Epithelial cell of prostate (primary cell): ENCODE measurements around the gene HDAC4.
"Not testable (repeated sequence)": the region's sequence is repeated elsewhere in the genome, so short reads cannot be mapped to it uniquely, and the experiment has no call there.

ENCODE experiments used
- DNase-seq: peaks from one replicate; pipeline ENCODE4 v3.0.0-alpha.2; 2011; ENCODE audit warnings: low read depth, low spot score
- H3K27ac ChIP-seq: fragments of 450-650 bp; 2 replicates; pipeline ENCODE4 v1.5.1; 2017; ENCODE audit warnings: mild to moderate bottlenecking

Gene HDAC4

DNA sequence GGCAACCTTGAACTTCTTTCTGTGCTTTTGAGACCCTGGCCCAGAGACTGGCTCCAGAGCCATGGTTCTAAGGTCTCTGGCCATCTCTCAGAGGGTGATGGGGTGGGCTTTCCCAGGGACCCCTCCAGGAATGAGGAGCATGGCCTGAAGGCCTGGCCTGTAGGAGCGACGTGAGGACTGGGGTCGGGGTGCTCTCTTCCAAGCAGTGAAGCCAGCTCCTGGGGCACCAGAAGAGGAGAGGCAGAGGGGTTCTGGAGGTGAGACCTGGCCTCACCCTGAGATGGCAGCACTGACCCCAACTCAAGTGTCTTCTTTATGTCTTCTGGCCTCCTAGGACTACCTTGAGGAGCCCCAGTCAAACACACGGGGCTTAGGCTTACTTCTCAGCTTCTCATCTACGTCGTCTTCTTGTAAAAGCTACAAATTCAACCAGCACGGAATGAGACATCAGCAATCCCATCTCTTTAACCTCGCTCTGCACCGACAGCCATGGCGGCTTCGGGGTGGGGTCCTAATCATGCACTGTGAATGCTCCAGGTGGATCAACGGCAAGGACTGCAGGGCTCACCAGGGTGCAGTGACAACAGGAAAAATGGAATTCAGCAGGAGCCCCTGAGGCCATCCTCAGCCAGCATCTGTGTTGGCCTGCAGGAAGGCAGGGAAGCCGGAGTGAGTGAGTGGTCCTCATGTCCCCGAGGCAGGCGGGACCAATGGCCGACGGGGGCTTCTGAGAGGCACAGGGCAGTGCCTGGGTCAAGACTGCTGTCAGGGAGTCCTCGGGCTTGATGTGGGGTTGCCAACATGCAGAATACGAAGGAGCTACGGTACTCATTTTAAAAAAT is 214.1 kb downstream of the HDAC4 start:
- DNase-seq, result no peak
- no peak overlapping the region for H3K27ac ChIP-seq

DNA sequence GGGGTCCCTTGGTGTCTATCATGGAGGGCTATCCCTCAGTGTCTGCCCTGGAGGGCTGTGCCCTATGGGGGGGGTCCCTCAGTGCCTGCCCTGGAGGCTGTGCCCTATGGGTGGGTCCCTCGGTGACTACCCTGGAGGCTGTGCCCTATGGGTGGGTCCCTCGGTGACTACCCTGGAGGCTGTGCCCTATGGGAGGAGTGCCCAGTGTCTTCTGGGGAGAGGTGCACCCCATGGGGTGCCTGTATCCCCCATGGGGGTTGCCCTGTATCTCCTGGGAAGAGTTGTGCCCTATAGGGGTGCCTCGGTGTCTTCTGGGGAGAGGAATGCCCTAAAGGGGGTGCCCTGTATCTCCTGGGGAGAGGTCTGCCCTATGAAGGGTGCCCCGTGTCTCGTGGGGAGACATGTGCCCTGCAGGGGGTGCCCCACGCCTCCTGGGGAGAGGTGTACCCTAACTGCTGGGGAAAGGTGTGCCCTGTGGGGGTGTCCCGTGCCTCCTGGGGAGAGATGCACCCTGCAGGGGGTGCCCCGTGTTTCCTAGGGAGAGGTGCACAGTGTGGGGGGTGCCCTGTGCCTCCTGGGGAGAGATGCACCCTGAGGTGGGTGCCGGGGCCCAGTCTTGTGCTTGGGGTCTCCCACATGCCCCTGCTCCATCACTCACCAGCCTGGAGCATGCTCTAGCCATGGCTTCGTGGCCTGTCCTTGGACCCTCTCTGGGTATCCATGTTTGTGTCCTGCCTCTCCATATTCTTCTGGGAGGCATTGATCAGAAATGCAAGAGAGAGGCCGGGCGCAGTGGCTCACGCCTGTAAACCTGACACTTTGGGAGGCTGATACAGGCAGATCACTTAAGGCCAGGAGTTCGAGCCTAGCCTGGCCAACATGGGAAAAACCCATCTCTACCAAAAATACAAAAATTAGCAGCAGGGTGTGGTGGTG is 215.6 kb downstream of the HDAC4 start:
- DNase-seq, result no peak
- H3K27ac ChIP-seq, result no peak overlapping the region

DNA sequence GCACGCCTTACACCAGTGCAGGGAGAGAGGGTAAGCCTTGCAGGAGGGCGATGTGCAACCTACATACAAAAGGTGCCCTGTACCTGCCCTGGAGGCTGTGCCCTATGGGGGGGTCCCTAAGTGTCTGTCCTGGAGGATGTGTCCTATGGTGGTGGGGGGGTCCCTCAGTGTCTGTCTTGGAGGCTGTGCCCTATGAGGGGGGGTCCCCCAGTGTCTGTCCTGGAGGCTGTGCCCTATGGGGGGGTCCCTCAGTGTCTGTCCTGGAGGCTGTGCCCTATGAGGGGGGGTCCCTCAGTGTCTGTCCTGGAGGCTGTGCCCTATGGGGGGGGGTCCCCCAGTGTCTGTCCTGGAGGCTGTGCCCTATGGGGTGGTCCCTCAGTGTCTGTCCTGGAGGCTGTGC is 216.6 kb downstream of the HDAC4 start:
- no peak for DNase-seq
- H3K27ac ChIP-seq, result no peak overlapping the region

DNA sequence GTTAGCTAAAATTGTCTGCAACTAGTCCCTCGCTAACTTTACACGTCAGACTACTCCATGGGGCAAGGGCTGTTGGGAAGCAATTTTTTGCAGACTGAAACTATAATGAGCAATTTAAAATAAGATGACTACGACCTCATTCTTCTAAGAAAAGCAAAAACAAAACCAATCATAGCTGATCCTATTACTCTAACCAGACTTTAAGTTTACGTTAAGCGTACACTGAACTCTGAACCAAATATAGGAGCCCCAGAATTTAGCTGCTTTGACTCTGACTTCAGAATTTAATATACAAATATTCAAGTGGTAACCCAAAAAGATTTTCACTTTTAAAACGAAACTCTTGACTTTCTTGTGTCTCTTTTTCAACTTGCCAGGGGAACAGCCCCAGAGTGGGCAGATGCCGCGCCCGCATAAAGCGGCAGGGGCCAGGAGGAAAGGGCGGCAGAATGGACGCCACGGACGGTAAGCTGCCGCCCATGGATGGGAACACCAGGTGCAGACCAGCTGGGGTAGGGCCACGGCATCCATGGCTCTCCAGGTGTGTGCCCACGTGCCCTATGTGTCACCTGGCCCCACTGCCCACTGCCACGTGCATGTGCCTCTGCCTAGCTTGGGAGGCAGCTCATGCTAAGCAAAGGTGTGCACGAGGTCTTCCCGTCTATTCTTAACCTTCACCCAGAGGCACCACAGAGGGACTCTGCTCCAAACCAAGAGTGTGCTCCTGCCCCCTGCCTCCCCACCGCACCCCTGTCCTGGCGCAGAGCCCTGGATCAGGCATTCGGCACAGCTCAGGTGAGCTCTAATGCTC is 217.6 kb downstream of the HDAC4 start:
- no peak overlapping the region for H3K27ac ChIP-seq
- DNase-seq, result no peak

DNA sequence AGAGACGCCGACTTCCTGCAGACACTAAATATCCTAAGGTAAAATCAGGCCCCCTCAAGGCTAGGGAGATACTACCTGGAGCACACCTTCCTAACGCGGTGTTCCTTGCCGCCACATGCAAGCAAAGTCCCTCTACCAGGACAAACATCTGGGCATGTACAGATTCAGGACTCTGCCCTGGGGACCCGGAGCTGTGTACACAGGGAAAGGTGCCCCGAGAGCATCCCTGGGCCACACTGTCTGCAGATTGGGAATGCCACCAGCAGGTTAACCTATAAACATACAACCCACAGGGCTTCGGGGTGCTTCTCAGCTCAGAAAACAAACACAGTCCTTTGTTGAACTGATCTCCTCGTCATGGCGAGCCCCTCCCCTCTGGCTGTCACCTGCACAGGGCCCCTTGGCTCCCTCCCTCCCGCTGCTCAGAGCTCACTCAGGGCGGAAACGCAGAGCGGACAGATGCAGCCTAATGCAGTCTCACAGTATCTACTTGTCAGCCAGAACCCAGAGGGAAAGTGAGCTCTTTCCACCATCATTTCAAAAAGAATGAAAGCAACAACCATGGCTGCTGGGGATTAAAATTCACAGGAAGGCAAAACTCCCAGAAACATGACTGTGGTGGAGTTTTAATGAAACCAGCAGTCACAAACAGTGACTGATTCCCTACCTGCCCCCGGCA is 218.8 kb downstream of the HDAC4 start:
- no peak overlapping the region for H3K27ac ChIP-seq
- DNase-seq, result no peak

DNA sequence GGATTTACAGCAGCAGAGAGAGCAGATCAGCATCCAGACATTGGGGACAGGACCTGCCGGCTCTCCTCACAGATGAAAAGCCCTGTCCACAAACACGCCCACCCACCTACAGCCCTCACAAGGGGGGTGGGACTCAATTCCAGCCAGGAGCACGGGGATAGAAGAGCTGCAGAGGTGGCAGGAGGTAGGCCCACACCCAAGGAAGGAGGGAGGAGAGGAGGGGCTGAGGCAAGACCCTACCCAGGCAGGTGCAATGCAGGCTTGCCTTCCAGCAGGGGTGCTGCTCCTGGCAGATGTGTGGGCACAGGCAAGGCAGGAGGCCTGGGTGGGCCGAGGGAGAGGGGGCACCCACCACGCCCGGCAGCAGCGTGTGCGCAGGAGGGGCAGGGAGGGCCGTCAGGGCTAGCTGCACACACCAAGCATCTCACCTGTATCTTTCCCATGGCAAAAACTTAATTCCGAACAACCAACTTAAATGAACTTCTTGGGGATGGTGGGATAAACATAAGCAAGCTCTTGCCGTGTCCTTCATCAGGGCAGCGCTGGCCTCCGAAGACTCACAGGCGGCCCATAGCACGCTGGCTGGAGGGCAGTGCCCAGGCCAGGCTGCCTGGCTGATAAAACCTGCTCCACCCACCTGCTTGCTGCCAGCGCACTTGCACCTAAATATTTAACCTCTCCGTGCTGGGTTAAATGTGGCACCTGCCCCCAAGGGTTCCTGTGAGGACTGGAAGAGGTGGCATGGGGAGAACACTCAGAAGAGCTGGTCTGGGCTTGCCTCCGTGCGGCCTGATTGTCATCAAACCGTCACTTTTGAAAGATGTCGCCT is 219.5 kb downstream of the HDAC4 start:
- no peak overlapping the region for H3K27ac ChIP-seq
- DNase-seq, result no peak

DNA sequence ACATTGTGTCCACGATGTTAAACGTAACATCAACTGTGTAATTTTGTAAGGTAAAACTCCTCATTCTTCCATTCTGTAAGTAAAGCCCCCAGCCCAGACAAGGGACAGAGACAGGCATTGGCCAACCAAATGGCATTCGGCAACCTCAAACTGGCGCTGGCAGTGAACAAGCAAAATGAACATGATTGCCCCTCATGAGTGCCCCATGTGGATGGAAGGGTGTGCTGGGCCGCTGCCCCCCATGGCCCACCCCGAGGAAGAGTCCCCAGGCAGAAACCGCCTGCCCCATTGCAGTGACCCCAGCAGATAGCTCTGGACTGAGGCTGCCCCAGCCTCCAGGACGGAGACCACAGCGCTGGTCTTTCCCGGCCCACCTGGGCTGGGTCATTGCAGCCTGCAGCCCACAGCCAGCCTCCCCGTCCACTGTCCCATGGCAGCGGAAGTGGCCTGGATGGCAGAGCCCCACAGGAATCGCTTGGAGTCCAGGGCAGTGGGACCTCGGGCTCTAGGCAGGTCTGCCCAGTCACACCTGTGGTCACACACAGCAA is 220.2 kb downstream of the HDAC4 start:
- no peak for DNase-seq
- H3K27ac ChIP-seq, result no peak overlapping the region

DNA sequence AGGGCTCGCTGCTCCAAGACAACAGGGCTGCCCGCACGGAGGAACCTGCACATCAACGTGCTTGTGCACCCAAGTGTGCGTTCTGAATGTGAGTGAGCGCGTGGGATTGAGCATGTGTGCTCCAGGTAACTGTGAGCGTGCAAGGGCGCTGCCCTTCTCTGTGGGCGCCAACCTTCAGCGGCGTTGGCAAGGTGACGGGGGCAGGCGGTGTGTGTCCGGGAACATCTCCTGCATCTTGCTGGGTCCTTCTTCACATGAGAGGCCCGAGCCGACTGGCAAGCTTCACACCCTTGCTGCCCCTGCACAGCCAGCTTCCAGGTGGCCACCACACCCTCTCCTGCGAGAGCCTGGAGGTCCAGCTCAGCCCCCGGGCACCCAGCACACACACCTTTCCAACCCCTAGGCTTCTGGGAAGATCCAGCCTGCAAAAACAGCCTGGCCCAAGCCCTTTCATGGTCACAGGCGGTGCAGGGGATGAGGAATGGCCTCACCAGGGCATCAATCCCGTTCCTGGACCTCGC is 220.9 kb downstream of the HDAC4 start:
- H3K27ac ChIP-seq, result no peak overlapping the region

DNA sequence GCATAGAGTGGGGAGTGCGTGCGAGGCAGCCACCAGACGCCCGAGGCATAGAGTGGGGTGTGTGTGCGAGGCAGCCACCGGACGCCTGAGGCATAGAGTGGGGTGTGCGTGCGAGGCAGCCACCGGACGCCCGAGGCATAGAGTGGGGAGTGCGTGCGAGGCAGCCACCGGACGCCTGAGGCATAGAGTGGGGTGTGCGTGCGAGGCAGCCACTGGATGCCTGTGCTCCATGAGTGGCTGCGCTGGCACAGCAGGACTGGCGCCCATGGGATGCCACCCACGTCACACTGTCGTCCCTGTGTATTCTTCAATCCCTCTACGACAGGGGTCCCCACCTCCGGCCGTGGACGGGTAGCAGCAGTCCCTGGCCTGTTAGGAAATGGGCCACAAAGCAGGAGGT is 221.9 kb downstream of the HDAC4 start:
- no peak for DNase-seq
- H3K27ac ChIP-seq, result no peak overlapping the region

More for the DNA sequence above, 220.9 kb downstream of the HDAC4 start:
- DNase-seq, result no peak

DNA sequence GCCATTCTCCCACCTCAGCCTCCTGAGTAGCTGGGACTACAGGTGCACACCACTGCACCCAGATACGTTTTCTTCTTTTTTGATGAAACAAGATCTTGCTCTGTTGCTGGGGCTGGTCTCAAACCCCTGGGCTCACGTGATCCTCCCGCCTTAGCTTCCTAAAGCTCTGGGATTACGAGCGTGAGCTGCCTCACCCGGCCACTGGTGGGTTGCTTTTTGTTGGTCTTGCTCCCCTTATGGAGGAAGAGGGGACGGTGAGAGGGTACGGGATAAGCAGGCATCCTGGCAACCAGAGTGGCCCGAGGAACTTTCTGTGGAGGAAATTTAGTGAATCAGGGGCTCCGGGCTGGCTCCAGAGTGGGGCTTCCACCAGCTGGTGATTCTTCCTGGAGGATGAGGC is 222.3 kb downstream of the HDAC4 start:
- H3K27ac ChIP-seq, result no peak overlapping the region
- no peak for DNase-seq

DNA sequence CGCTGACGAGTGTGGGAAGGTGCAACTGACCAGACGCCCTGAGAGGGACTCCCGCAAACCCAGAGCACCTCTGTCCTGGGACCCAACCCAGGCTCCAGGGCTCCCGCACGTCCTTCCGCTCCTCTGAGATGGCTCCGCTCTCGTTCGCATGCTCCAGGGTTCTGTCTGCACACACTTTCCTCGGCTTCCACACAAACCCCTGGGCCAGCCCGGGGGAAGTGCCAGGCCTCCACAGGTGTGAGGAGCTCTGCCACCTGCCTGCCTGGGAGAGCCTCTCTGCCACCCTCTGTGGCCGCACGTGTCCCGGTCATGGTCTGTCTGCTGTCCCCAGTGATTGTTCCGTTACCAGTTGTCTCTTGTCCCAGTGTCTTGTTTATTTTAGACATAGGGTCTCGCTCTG is 222.9 kb downstream of the HDAC4 start:
- no peak for DNase-seq
- H3K27ac ChIP-seq, result no peak overlapping the region

DNA sequence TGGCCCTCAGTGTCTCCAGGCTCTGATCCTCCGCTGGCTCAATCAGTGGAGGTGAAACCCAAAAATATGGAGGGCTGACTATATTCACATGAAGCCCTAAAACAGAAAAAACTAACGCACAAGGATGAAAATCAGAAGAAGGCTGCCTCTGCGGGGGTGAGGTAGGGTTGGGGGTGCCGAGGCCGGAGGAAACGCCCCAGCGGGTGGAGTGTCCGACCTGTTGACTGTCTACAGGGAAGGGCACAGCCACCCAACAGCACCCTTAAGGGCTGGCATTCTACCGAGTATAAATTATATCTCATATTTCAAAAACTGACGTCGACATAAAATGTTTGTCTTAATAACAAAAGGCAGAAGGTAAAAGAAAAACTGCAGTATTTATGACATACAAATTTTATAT is 223.5 kb downstream of the HDAC4 start:
- H3K27ac ChIP-seq, result no peak overlapping the region
- DNase-seq, result no peak

DNA sequence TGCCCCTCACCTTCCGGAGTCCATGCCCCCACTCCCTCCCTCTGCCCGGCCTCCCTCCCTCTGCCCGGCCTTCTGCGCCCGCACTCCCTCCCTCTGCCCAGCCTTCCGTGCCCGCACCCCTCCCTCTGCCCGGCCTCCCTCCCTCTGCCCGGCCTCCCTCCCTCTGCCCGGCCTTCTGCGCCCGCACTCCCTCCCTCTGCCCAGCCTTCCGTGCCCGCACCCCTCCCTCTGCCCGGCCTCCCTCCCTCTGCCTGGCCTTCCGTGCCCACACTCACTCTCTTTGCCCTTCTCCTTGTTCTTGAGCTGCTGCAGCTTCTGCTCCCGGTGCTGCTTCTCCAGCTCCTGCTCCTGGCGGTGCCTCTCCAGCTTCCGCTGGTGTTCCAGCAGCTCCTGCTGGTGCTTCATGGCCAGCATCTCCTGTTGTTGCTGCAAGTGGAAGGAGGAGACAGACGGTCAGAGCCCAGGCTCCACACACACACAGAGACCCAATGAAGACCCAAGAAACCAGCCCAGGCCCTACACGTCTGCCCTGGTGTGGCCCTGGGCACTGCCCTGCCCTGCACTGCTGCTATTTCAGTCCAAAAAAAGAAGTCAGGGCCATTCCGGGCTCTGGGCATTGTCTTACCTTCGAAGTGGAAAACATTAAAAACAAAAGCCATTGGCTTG is 224.5 kb downstream of the HDAC4 start:
- DNase-seq, H3K27ac ChIP-seq: not testable (repeated sequence)

DNA sequence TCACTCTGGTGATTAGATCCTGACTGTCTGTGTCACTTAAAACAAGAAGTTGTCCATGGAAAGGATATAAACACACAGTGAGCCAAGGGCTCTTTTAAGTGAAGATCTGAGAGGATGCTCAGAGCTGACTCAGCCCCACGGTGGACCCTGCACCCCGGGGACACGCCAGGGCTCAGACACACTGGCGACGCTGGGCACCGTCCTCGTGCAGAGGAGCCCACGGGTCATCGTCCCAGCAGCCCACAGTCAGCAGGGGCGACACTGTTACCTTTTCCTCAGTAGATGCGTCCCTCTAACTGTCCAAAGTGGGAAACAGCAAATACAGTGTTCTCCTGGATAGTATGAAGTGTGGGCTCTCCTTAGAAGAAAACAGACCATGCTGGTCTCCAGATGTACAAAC is 225.6 kb downstream of the HDAC4 start:
- no peak overlapping the region for H3K27ac ChIP-seq
- no peak for DNase-seq

DNA sequence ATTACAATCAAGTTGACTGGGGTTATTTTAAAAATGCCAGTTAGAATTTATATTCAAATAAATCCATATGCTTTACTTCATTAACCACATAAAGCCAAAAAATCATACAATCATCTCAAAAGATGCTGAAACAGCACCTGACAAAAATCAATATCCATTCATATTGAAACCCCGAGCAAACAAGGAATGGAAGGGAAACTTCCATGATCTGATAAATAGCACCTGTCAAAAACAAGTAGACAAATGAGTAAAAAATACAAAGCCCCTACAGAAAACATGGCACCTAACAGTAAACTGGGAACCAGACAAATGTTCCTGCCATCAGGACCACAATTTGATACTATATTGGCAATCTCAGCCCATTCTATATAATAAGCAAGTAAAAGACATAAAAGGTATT is 227.5 kb downstream of the HDAC4 start:
- no peak overlapping the region for H3K27ac ChIP-seq
- no peak for DNase-seq

DNA sequence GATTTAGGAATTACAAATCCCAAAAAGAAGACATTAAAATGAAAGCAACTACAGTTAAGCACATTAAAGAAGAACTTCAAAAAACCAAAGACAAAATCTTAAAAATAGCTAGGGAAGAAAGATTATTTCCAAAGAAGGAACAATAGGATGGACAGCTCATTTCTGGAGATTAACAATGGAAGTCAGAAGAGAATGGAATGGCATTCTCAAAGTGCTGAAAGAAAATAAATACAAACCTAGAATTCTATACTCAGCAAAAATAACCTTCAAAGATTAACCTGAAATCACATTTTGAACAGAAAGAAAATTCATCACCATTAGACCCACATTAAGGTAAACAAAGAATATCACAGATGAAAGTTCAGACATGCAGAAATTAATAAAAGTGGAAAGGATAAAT is 229.2 kb downstream of the HDAC4 start:
- no peak overlapping the region for H3K27ac ChIP-seq
- DNase-seq, result no peak

DNA sequence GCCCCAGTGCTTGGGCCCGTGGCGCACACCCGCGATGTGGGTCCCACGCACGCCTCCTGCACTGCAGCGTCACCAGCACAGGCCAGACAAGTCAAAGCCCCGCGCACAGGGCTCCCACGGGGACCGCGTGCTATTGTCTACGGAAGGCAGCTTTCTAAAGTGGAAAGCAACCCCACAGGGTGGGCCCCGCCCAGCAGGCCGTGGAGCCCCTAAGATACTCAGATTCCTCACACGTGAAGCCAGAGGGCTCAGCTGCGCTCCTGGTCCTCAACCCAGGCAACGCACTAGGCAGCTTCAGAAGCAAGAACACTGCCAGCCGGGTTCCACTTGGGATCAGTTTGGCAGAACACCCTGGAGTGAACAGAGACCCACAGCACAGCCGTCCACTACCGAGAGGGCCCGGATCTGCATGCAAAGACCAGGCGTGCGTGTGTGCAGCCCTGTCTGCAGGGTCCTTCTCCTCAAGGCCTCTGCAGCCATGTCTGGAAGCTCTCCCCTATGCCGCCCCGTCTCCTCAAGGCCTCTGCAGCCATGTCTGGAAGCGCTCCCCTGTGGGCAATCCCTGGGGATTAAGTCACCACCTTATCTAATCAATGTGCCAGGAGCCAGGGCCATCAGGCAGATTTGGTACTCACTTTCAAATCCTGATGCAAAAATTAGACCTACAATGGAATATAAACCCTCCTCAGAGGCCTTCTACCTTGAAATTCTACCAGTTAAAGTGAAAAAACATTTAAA is 231.3 kb downstream of the HDAC4 start:
- DNase-seq, result no peak
- no peak overlapping the region for H3K27ac ChIP-seq
